GM23338 (cell line): ENCODE results near the gene OR2B2. TPM values are rescaled to one million over a fixed set of nuclear protein-coding genes. Genes with fewer than 3 reads are reported as not detected.

Experiments
- ATAC-seq: fragments of 200-7000 bp; cut with Tn5 transposase; 3 replicates; pipeline ENCODE4 v1.9.1; 2020
- DNase-seq: peaks from one replicate; pipeline ENCODE4 v3.0.0-alpha.2; 2015; ENCODE audit warnings: low spot score
- H2AFZ ChIP-seq: fragments of 200-600 bp; sonication (generic); 2 replicates; pipeline ENCODE4 v1.8.0; 2016; ENCODE audit warnings: antibody characterized with exemption, mild to moderate bottlenecking, moderate library complexity
- H3F3A ChIP-seq: fragments of 200-600 bp; sonication (generic); replicated peaks from 2 replicates; pipeline ENCODE4 v1.8.0; 2017; ENCODE audit warnings: antibody characterized with exemption, mixed run types, low read depth
- H3K27ac ChIP-seq: fragments of 200-600 bp; sonication (generic); 2 replicates; pipeline ENCODE4 v1.6.1; 2016; ENCODE audit warnings: low read depth
- H3K27me3 ChIP-seq: fragments of 200-600 bp; sonication (generic); 2 replicates; pipeline ENCODE4 v1.8.0; 2016; ENCODE audit warnings: mild to moderate bottlenecking, mixed run types, moderate library complexity; ENCODE audit not compliant: insufficient read depth
- H3K36me3 ChIP-seq: fragments of 200-600 bp; sonication (generic); 2 replicates; pipeline ENCODE4 v1.8.0; 2016; ENCODE audit warnings: mild to moderate bottlenecking; ENCODE audit not compliant: insufficient read depth
- H3K4me1 ChIP-seq: fragments of 200-600 bp; sonication (generic); 2 replicates; pipeline ENCODE4 v1.8.0; 2016; ENCODE audit warnings: mild to moderate bottlenecking, moderate library complexity; ENCODE audit not compliant: insufficient read depth
- H3K4me2 ChIP-seq: fragments of 200-600 bp; sonication (generic); 2 replicates; pipeline ENCODE4 v1.7.1; 2017; ENCODE audit warnings: mixed run types
- H3K4me3 ChIP-seq: fragments of 200-600 bp; sonication (generic); 2 replicates; pipeline ENCODE4 v1.6.1; 2016; ENCODE audit warnings: mixed run types
- H3K79me2 ChIP-seq: fragments of 200-600 bp; sonication (generic); replicated peaks from 2 replicates; pipeline ENCODE4 v1.8.0; 2017; ENCODE audit warnings: mild to moderate bottlenecking; ENCODE audit not compliant: insufficient read depth
- H3K9me2 ChIP-seq: fragments of 200-600 bp; sonication (generic); 2 replicates; pipeline ENCODE4 v1.8.0; 2017; ENCODE audit not compliant: insufficient read depth
- H4K20me1 ChIP-seq: fragments of 200-600 bp; sonication (generic); replicated peaks from 2 replicates; pipeline ENCODE4 v1.8.0; 2017; ENCODE audit warnings: mild to moderate bottlenecking; ENCODE audit not compliant: insufficient read depth
- H3K27ac Mint-ChIP-seq: 2 replicates; pipeline ENCODE4 v1.8.0; 2020; ENCODE audit warnings: inconsistent platforms, mild to moderate bottlenecking, moderate library complexity, mixed read lengths
- H3K27me3 Mint-ChIP-seq: 3 replicates; pipeline ENCODE4 v1.8.0; 2022; ENCODE audit warnings: low read depth, mild to moderate bottlenecking, moderate library complexity, mixed read lengths, inconsistent platforms; ENCODE audit not compliant: insufficient read depth, poor library complexity
- H3K36me3 Mint-ChIP-seq: 3 replicates; pipeline ENCODE4 v1.8.0; 2021; ENCODE audit warnings: low read depth, mild to moderate bottlenecking, inconsistent platforms, moderate library complexity, mixed read lengths
- H3K4me1 Mint-ChIP-seq: 3 replicates; pipeline ENCODE4 v1.8.0; 2020; ENCODE audit warnings: mild to moderate bottlenecking, inconsistent platforms, mixed read lengths
- H3K4me3 Mint-ChIP-seq: 3 replicates; pipeline ENCODE4 v1.8.0; 2021; ENCODE audit warnings: moderate library complexity, mild to moderate bottlenecking, inconsistent platforms, mixed read lengths
- H3K9me3 Mint-ChIP-seq: 3 replicates; pipeline ENCODE4 v1.8.0; 2020; ENCODE audit warnings: moderate library complexity, mild to moderate bottlenecking, inconsistent platforms, mixed read lengths
- CREB1 ChIP-seq: fragments of 250-450 bp; sonication (Bioruptor Pico); IDR thresholded peaks from 2 replicates; pipeline ENCODE4 v1.5.0; 2020; ENCODE audit warnings: low read depth, mild to moderate bottlenecking, moderate library complexity
- CTCF ChIP-seq, 2 experiments: fragments of 200-600 bp in 1 of 2; sonication (generic) in 1 of 2; conservative IDR thresholded peaks; 2 replicates each; pipeline versions ENCODE4 v1.5.1 to v1.6.1; 2016 to 2017; ENCODE audit warnings: antibody characterized with exemption in 2 of 2, low read depth in 2 of 2, mild to moderate bottlenecking in 2 of 2, moderate library complexity in 1 of 2
- ETS1 ChIP-seq: IDR thresholded peaks from 2 replicates; pipeline ENCODE4 v1.6.1; 2016; ENCODE audit warnings: antibody characterized with exemption
- EZH2 ChIP-seq: fragments of 200-600 bp; sonication (generic); IDR thresholded peaks from one replicate; pipeline ENCODE4 v1.8.0; 2017; ENCODE audit warnings: antibody characterized with exemption, mild to moderate bottlenecking, low read depth; ENCODE audit not compliant: unreplicated experiment
- EZH2phosphoT487 ChIP-seq: fragments of 200-600 bp; sonication (generic); IDR thresholded peaks from one replicate; pipeline ENCODE4 v1.8.1; 2018; ENCODE audit warnings: antibody characterized with exemption; ENCODE audit not compliant: unreplicated experiment
- JUNB ChIP-seq: IDR thresholded peaks from one replicate; pipeline ENCODE4 v1.6.1; 2016; ENCODE audit warnings: antibody characterized with exemption; ENCODE audit not compliant: unreplicated experiment
- NANOG ChIP-seq: IDR thresholded peaks from 2 replicates; pipeline ENCODE4 v1.6.1; 2016; ENCODE audit warnings: antibody characterized with exemption, borderline replicate concordance
- POLR2AphosphoS5 ChIP-seq: IDR thresholded peaks from 2 replicates; pipeline ENCODE4 v1.6.1; 2016; ENCODE audit warnings: antibody characterized with exemption, low read depth
- REST ChIP-seq: IDR thresholded peaks from one replicate; pipeline ENCODE4 v1.6.1; 2018; ENCODE audit warnings: antibody characterized with exemption; ENCODE audit not compliant: unreplicated experiment
- ZNF114 ChIP-seq: fragments of 250-450 bp; sonication (Bioruptor Pico); IDR thresholded peaks from 2 replicates; pipeline ENCODE4 v1.5.0; 2020; ENCODE audit warnings: mild to moderate bottlenecking, moderate library complexity
- ZNF331 ChIP-seq: fragments of 250-450 bp; sonication (Bioruptor Pico); IDR thresholded peaks from 2 replicates; pipeline ENCODE4 v1.5.0; 2020; ENCODE audit warnings: low read depth, mild to moderate bottlenecking, moderate library complexity
- ZNF462 ChIP-seq: fragments of 250-450 bp; sonication (Bioruptor Pico); IDR thresholded peaks from 2 replicates; pipeline ENCODE4 v1.5.0; 2020; ENCODE audit warnings: mild to moderate bottlenecking, moderate library complexity
- polyA plus RNA-seq: library from polyadenylated mRNA; unstranded; fragments of >200 nt; fragmentation: Nextera tagmentation; extraction: Ambion mirVana; gene quantifications from 2 replicates; pipeline ENCODE4 v1.2.1, GENCODE V29; 2016
- total RNA-seq: library from RNA; depleted of rRNA; stranded (reverse); fragments of >200 nt; shearing (Covaris generic); gene quantifications from 2 replicates; pipeline ENCODE4 v1.2.3, GENCODE V29; 2014

The OR2B2 gene
- total and polyA plus RNA-seq, 2 experiments from 2014 or later: 0.38 TPM; not detected in 1

- TF ChIP-seq JUNB: no peak
- TF ChIP-seq EZH2: no peak
- TF ChIP-seq CREB1: no peak
- no peak for TF ChIP-seq ETS1
Measured at GRCh38 chr6:27897580-27898206, 14.5 kb downstream of the OR2B2 start (continued).

GRCh38 chr6:27896398-27896796 is 15.8 kb downstream of the OR2B2 start:
- no peak for DNase-seq
- H3K27ac Mint-ChIP-seq: no peak overlapping the region
- TF ChIP-seq NANOG (no peak), ZNF114 (CRISPR knock-in tag) (no peak), JUNB (no peak), POLR2AphosphoS5 (no peak), CTCF (conservative IDR thresholded peaks at IDR 0.05; ENCODE audit: low read depth in 2 of 2) (no peak), EZH2 (no peak), REST (no peak), CREB1 (no peak), ZNF331 (CRISPR knock-in tag) (no peak), EZH2phosphoT487 (no peak), ZNF462 (CRISPR knock-in tag) (no peak)

More at GRCh38 chr6:27896398-27896796, 15.8 kb downstream of the OR2B2 start:
- peaks cover 18% of the 10 kb centered on the region; the same call in 1 of the 2 replicates for H3K4me1 ChIP-seq
- H3K4me2 ChIP-seq: peak overlapping the region; percentile 84
- peaks cover 52% of the 10 kb centered on the region for H3K79me2 ChIP-seq
- H3K4me1 Mint-ChIP-seq: peaks cover 33% of the 10 kb centered on the region; the same call in 2 of the 3 replicates
- no peaks in the 10 kb centered on the region for H3K36me3 ChIP-seq
- H3K27me3 ChIP-seq: no peaks in the 10 kb centered on the region
- peak overlapping the region; percentile 82 for H3K4me3 ChIP-seq
- no peak for ATAC-seq
- H3K36me3 Mint-ChIP-seq: peaks cover 9% of the 10 kb centered on the region; the same call in 2 of the 3 replicates
- H4K20me1 ChIP-seq: no peaks in the 10 kb centered on the region
- H3K9me2 ChIP-seq: no peaks in the 10 kb centered on the region
- H2AFZ ChIP-seq: no peak overlapping the region
- H3K9me3 Mint-ChIP-seq: peaks cover 9% of the 10 kb centered on the region
- 0 out of 2 replicates have a peak, but pooled peaks cover 5% of the 10 kb centered on the region for H3F3A ChIP-seq
- H3K27ac ChIP-seq: peak overlapping the region; percentile 98; the same call in 1 of the 2 replicates
- H3K4me3 Mint-ChIP-seq: no peak overlapping the region
- peaks cover 20% of the 10 kb centered on the region for H3K27me3 Mint-ChIP-seq
